H1 (cell line): Measurements from ENCODE around the gene KCNIP2. TPM values are rescaled to one million over a fixed set of nuclear protein-coding genes. Genes with fewer than 3 reads are reported as not detected.

Source experiments
- CTCF ChIA-PET: fragments of 300-600 bp; sonication (Branson Sonifier 250); formaldehyde crosslinking; loops from one replicate; lab custom pipeline; 2021; ENCODE audit not compliant: partially characterized antibody; lab: Charles Lee
- POLR2A ChIA-PET: fragments of 300-600 bp; sonication (Branson Sonifier 250); formaldehyde crosslinking; loops from one replicate; lab custom pipeline; 2021; ENCODE audit warnings: inconsistent platforms; ENCODE audit not compliant: partially characterized antibody; lab: Charles Lee
- DNase-seq, 2 experiments: peaks; one replicate each; pipeline versions ENCODE4 v3.0.0 to v3.0.0-alpha.2; 2010 to 2022; ENCODE audit warnings: low spot score in 2 of 2, low read depth in 1 of 2, mixed read lengths in 1 of 2
- FAIRE-seq: peaks from 2 replicates; lab custom pipeline; 2011; peaks lifted over from hg19 to GRCh38; lab: Jason Lieb, UNC
- H2AFZ ChIP-seq: 2 replicates; pipeline ENCODE4 v1.8.1; 2012; ENCODE audit warnings: low read length, inconsistent platforms
- H2AK5ac ChIP-seq: 2 replicates; pipeline ENCODE4 v1.6.1; 2013; ENCODE audit warnings: low read depth, low read length
- H2BK120ac ChIP-seq: replicated peaks from 2 replicates; pipeline ENCODE3; 2013; ENCODE audit warnings: low read depth, low read length, inconsistent platforms
- H2BK12ac ChIP-seq: 2 replicates; pipeline ENCODE4 v1.6.1; 2013; ENCODE audit warnings: low read depth, low read length
- H2BK15ac ChIP-seq: 2 replicates; pipeline ENCODE4 v1.6.1; 2013; ENCODE audit warnings: low read length
- H2BK20ac ChIP-seq: 2 replicates; pipeline ENCODE4 v1.6.1; 2013; ENCODE audit warnings: low read length
- H2BK5ac ChIP-seq: 2 replicates; pipeline ENCODE4 v1.6.1; 2013; ENCODE audit warnings: low read depth, low read length
- H3K14ac ChIP-seq: 2 replicates; pipeline ENCODE4 v1.6.1; 2013; ENCODE audit warnings: inconsistent platforms; ENCODE audit not compliant: insufficient read length
- H3K18ac ChIP-seq: 2 replicates; pipeline ENCODE4 v1.6.1; 2013; ENCODE audit warnings: low read length; ENCODE audit errors: extremely low read depth
- H3K23ac ChIP-seq: 2 replicates; pipeline ENCODE4 v1.6.1; 2013; ENCODE audit warnings: inconsistent platforms; ENCODE audit not compliant: insufficient read length
- H3K23me2 ChIP-seq: 2 replicates; pipeline ENCODE4 v1.6.1; 2013; ENCODE audit warnings: low read depth, low read length
- H3K27ac ChIP-seq: 2 replicates; pipeline ENCODE4 v1.6.1; 2011; ENCODE audit warnings: low read depth, low read length, inconsistent platforms
- H3K27me3 ChIP-seq, 4 experiments: replicated peaks in 1 of 4; 1 replicate in 1 of 4; 2 replicates in 3 of 4; pipeline versions ENCODE4 v1.6.1 to v1.8.1; 2011 to 2013; ENCODE audit warnings: low read length in 3 of 4, mild to moderate bottlenecking in 3 of 4, inconsistent platforms in 2 of 4, mixed read lengths in 2 of 4, moderate library complexity in 1 of 4; ENCODE audit not compliant: control insufficient read depth in 3 of 4, insufficient read depth in 3 of 4; ENCODE audit errors: extremely low read depth in 1 of 4
- H3K36me3 ChIP-seq, 4 experiments: 2 replicates each; pipeline versions ENCODE4 v1.6.1 to v1.8.1; 2011 to 2013; ENCODE audit warnings: mild to moderate bottlenecking in 4 of 4, low read length in 3 of 4, moderate library complexity in 2 of 4, control low read depth in 1 of 4, inconsistent platforms in 1 of 4; ENCODE audit not compliant: insufficient read depth in 4 of 4, control insufficient read depth in 2 of 4
- H3K4ac ChIP-seq: replicated peaks from 2 replicates; pipeline ENCODE3; 2013; ENCODE audit warnings: low read length, low read depth, mixed read lengths, inconsistent platforms; ENCODE audit not compliant: insufficient read length
- H3K4me1 ChIP-seq, 4 experiments: replicated peaks in 1 of 4; 1 replicate in 1 of 4; 2 replicates in 3 of 4; pipeline versions ENCODE4 v1.6.1 to v1.8.1; 2011 to 2013; ENCODE audit warnings: low read length in 3 of 4, inconsistent platforms in 2 of 4, mixed read lengths in 1 of 4; ENCODE audit not compliant: insufficient read depth in 4 of 4, control insufficient read depth in 3 of 4
- H3K4me2 ChIP-seq, 2 experiments: 2 replicates each; pipeline versions ENCODE4 v1.6.1 to v1.8.1; 2011 to 2013; ENCODE audit warnings: low read depth in 2 of 2, low read length in 2 of 2, control low read depth in 1 of 2, inconsistent platforms in 1 of 2, mild to moderate bottlenecking in 1 of 2; ENCODE audit not compliant: insufficient read depth in 1 of 2
- H3K4me3 ChIP-seq, 4 experiments: fragments of 200-600, 300-600 bp in 1 of 4; sonication (generic), shearing (Covaris generic), sonication (Bioruptor Twin) in 1 of 4; 2 replicates each; pipeline versions ENCODE4 v1.5.1 to v1.8.1; 2011 to 2016; ENCODE audit warnings: low read length in 4 of 4, low read depth in 3 of 4, control low read depth in 2 of 4, inconsistent platforms in 2 of 4, mild to moderate bottlenecking in 2 of 4, mixed read lengths in 1 of 4, moderate library complexity in 1 of 4; ENCODE audit not compliant: insufficient read depth in 2 of 4; ENCODE audit errors: extremely low read depth in 1 of 4
- H3K56ac ChIP-seq: replicated peaks from 2 replicates; pipeline ENCODE3; 2013; ENCODE audit warnings: low read depth, mild to moderate bottlenecking, mixed read lengths, low read length, inconsistent platforms; ENCODE audit not compliant: insufficient read length
- H3K79me1 ChIP-seq: 2 replicates; pipeline ENCODE4 v1.6.1; 2013; ENCODE audit warnings: low read depth, low read length, control low read depth
- H3K79me2 ChIP-seq, 2 experiments: 2 replicates each; pipeline versions ENCODE4 v1.6.1 to v1.8.1; 2012 to 2013; ENCODE audit warnings: low read length in 2 of 2, mild to moderate bottlenecking in 2 of 2, inconsistent platforms in 1 of 2; ENCODE audit not compliant: insufficient read depth in 2 of 2, control insufficient read depth in 1 of 2
- H3K9ac ChIP-seq, 4 experiments: replicated peaks in 1 of 4; 1 replicate in 1 of 4; 2 replicates in 3 of 4; pipeline versions ENCODE4 v1.6.1 to v1.8.1; 2011 to 2013; ENCODE audit warnings: low read depth in 3 of 4, low read length in 3 of 4, control low read depth in 2 of 4, mild to moderate bottlenecking in 2 of 4, moderate library complexity in 2 of 4, inconsistent platforms in 1 of 4; ENCODE audit errors: extremely low read depth in 1 of 4
- H3K9me3 ChIP-seq, 2 experiments: 2 replicates each; pipeline versions ENCODE4 v1.6.1 to v1.8.1; 2012 to 2013; ENCODE audit warnings: mild to moderate bottlenecking in 2 of 2, moderate library complexity in 2 of 2, control low read depth in 1 of 2, inconsistent platforms in 1 of 2, low read depth in 1 of 2, low read length in 1 of 2, mixed read lengths in 1 of 2; ENCODE audit not compliant: insufficient read depth in 2 of 2
- H4K20me1 ChIP-seq, 2 experiments: replicated peaks in 1 of 2; 2 replicates each; pipeline versions ENCODE3 to v1.8.1; 2011 to 2013; ENCODE audit warnings: inconsistent platforms in 2 of 2, low read length in 2 of 2, mild to moderate bottlenecking in 1 of 2; ENCODE audit not compliant: insufficient read depth in 2 of 2, control insufficient read depth in 1 of 2
- H4K5ac ChIP-seq: 2 replicates; pipeline ENCODE4 v1.6.1; 2013; ENCODE audit warnings: low read length, low read depth, mixed read lengths, inconsistent platforms; ENCODE audit not compliant: insufficient read length
- H4K8ac ChIP-seq: 2 replicates; pipeline ENCODE4 v1.8.0; 2013; ENCODE audit warnings: mild to moderate bottlenecking, moderate library complexity, low read length, inconsistent platforms; ENCODE audit not compliant: insufficient read depth; ENCODE audit errors: extremely low read depth
- H4K91ac ChIP-seq: replicated peaks from 2 replicates; pipeline ENCODE3; 2013; ENCODE audit warnings: low read length, mixed read lengths, inconsistent platforms; ENCODE audit not compliant: insufficient read length
- BACH1 ChIP-seq: IDR thresholded peaks from 2 replicates; pipeline ENCODE4 v1.6.1; 2012; ENCODE audit warnings: low read length, improper control_type of control experiment
- GABPA ChIP-seq: IDR thresholded peaks from 2 replicates; pipeline ENCODE4 v1.6.1; 2011; ENCODE audit warnings: mild to moderate bottlenecking, low read length, moderate library complexity, borderline replicate concordance; ENCODE audit not compliant: insufficient read depth
- HDAC6 ChIP-seq: IDR thresholded peaks from one replicate; pipeline ENCODE4 v1.7.1; 2012; ENCODE audit warnings: low read depth, mild to moderate bottlenecking, inconsistent platforms, low read length, moderate library complexity
- JUND ChIP-seq: IDR thresholded peaks from 2 replicates; pipeline ENCODE4 v1.6.1; 2011; ENCODE audit warnings: mild to moderate bottlenecking, improper control_type of control experiment, low read length
- RFX5 ChIP-seq: IDR thresholded peaks from 2 replicates; pipeline ENCODE4 v1.6.1; 2011; ENCODE audit warnings: low read depth, low read length, improper control_type of control experiment, borderline replicate concordance
- SP2 ChIP-seq: IDR thresholded peaks from 2 replicates; pipeline ENCODE4 v1.6.1; 2012; ENCODE audit warnings: mild to moderate bottlenecking, low read length, inconsistent platforms
- SRF ChIP-seq: IDR thresholded peaks from 2 replicates; pipeline ENCODE4 v1.6.1; 2011; ENCODE audit warnings: mild to moderate bottlenecking, low read depth, low read length, moderate library complexity
- SUZ12 ChIP-seq: fragments of 200-600 bp; sonication (generic); IDR thresholded peaks from 2 replicates; pipeline ENCODE4 v1.6.1; 2012; ENCODE audit warnings: mild to moderate bottlenecking, inconsistent platforms, low read length, moderate library complexity, mixed read lengths
- WGBS, 2 experiments: shearing (Covaris generic) in 1 of 2; methylation state at CpG; one replicate each; pipeline versions ENCODE4 v1.1.6 to v1.1.7; 2013 to 2015; ENCODE audit warnings: low lambda C conversion rate in 2 of 2, mixed read lengths in 2 of 2, inconsistent platforms in 1 of 2, low coverage in 1 of 2, missing lambda C conversion rate in 1 of 2; ENCODE audit not compliant: insufficient replicate concordance in 2 of 2, insufficient coverage in 1 of 2, insufficient read length in 1 of 2; ENCODE audit errors: extremely low coverage in 1 of 2, missing lambda C conversion rate in 1 of 2; 5-methylcytosine and 5-hydroxymethylcytosine counted together
- polyA plus RNA-seq, 7 experiments: library from polyadenylated mRNA; depleted of rRNA in 3 of 7; stranded (reverse) in 5 of 7; unstranded in 2 of 7; fragments of >200 nt in 5 of 7; fragments of 200-250 nt in 2 of 7; gene quantifications; 1 replicate in 5 of 7; 2 replicates in 1 of 7; 4 replicates in 1 of 7; pipeline versions ENCODE4 v1.2.1 to v1.2.3, GENCODE V29; 2011 to 2013; ENCODE audit warnings: missing spikeins in 2 of 7, mixed read lengths in 2 of 7
- total RNA-seq: library from RNA; stranded (reverse); fragmentation: NEBNext Ultra II Directional; extraction: Animal tissue kit (Norgen Biotek cat#: 25700); gene quantifications from 2 replicates; pipeline ENCODE4 v1.2.1, GENCODE V29; 2021
- TF ChIP-seq, protein P1 (sequence below): IDR thresholded peaks from 2 replicates; pipeline ENCODE4 v1.6.1; 2011; ENCODE audit warnings: low read length, improper control_type of control experiment
- TF ChIP-seq, protein P2 (sequence below): IDR thresholded peaks from 2 replicates; pipeline ENCODE4 v1.6.1; 2012; ENCODE audit warnings: inconsistent platforms
- TF ChIP-seq, protein P3 (sequence below): IDR thresholded peaks from 2 replicates; pipeline ENCODE4 v1.6.1; 2012; ENCODE audit warnings: inconsistent platforms

KCNIP2 gene
- total and polyA plus RNA-seq, 2 of the 8 experiments (the other 6 are each of a cell fraction or from before 2014, with no cell fraction given), result 2.7 to 6.0 TPM

DNA sequence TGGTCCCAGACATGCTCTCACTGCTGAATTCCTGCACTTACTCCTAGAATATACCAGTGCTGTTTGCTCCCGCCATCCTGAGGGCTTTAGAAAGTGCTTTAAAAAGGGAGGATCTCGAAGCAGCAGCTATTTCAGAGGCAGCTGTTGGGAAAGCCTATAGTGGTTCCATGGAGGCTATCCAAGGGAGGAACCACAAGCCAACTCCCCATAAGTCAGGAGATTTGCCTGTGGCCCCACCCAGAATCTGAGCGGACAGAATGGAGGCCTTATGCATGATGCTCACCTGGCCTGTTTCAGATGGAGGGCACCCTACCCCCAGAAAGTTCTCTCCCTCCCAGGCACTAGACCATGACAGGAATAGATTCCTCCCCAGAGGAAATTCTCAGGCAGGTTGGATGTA is 2.3 kb upstream of the KCNIP2 start:
- DNase-seq (no peak), FAIRE-seq (no peak)
- H3K4me2 ChIP-seq, result no peak overlapping the region
- no peak overlapping the region for H4K8ac ChIP-seq
- no peaks in the 10 kb centered on the region for H3K79me2 ChIP-seq
- no peak overlapping the region for H4K5ac ChIP-seq
- H3K9me3 ChIP-seq, result no peaks in the 10 kb centered on the region
- H3K36me3 ChIP-seq, result no peaks in the 10 kb centered on the region
- peaks cover 3 to 18% (median 18%) of the 10 kb centered on the region in 4 experiments for H3K27me3 ChIP-seq
- H4K20me1 ChIP-seq, result peaks cover 14 to 15% of the 10 kb centered on the region in 2 experiments
- H3K23me2 ChIP-seq, result peaks cover 8% of the 10 kb centered on the region
- H3K27ac ChIP-seq, result no peak overlapping the region
- H3K23ac ChIP-seq, result no peak overlapping the region
- H3K14ac ChIP-seq, result no peak overlapping the region
- H3K79me1 ChIP-seq, result no peaks in the 10 kb centered on the region; the same call in 1 of the 2 replicates
- no peak overlapping the region for H3K56ac ChIP-seq
- H2BK120ac ChIP-seq, result no peak overlapping the region
- 75% methylated on average over 3 of the region's 3 CpGs; no CpG with 5 or more reads in 1 of the 2 experiments for WGBS, 2 experiments
- CTCF ChIA-PET, result interaction anchor here (2.5 to 7.1 kb wide), 3 partner anchors 10 to 227 kb away, joined by 9 to 70 read pairs (median 10); no protein-coding TSS in a partner anchor
- no peak overlapping the region for H2BK5ac ChIP-seq
- no peak overlapping the region for H2AK5ac ChIP-seq
- no peak overlapping the region for H3K4me3 ChIP-seq
- H2BK12ac ChIP-seq, result no peak overlapping the region
- no peak overlapping the region for H3K18ac ChIP-seq
- H4K91ac ChIP-seq, result no peak overlapping the region
- POLR2A ChIA-PET, result interaction anchor here (0.6 to 1.7 kb wide), 2 partner anchors 24 to 28 kb away, joined by 3 to 7 read pairs; partner anchors contain the start of gene OGA
- peaks cover 3 to 23% (median 8%) of the 10 kb centered on the region in 4 experiments for H3K4me1 ChIP-seq
- no peak overlapping the region for H3K4ac ChIP-seq
- no peak overlapping the region for H2BK15ac ChIP-seq
- no peak overlapping the region for H3K9ac ChIP-seq
- H2BK20ac ChIP-seq, result no peak overlapping the region
- H2AFZ ChIP-seq, result no peak overlapping the region
- TF ChIP-seq HDAC6 (no peak), JUND (no peak), RFX5 (no peak), GABPA (no peak), SRF (no peak), SP2 (no peak), BACH1 (no peak), SUZ12 (no peak)
- TF ChIP-seq, protein P1, sequence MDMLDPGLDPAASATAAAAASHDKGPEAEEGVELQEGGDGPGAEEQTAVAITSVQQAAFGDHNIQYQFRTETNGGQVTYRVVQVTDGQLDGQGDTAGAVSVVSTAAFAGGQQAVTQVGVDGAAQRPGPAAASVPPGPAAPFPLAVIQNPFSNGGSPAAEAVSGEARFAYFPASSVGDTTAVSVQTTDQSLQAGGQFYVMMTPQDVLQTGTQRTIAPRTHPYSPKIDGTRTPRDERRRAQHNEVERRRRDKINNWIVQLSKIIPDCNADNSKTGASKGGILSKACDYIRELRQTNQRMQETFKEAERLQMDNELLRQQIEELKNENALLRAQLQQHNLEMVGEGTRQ, result no peak
- TF ChIP-seq, protein P2, sequence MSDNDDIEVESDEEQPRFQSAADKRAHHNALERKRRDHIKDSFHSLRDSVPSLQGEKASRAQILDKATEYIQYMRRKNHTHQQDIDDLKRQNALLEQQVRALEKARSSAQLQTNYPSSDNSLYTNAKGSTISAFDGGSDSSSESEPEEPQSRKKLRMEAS, result no peak
- TF ChIP-seq, protein P3, sequence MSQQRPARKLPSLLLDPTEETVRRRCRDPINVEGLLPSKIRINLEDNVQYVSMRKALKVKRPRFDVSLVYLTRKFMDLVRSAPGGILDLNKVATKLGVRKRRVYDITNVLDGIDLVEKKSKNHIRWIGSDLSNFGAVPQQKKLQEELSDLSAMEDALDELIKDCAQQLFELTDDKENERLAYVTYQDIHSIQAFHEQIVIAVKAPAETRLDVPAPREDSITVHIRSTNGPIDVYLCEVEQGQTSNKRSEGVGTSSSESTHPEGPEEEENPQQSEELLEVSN, result no peak
